22Rv1 (cell line): ENCODE measurements around the gene PRELID2.

ENCODE experiments used
- H3K27ac ChIP-seq: fragments of 450-650 bp; 2 replicates; pipeline ENCODE4 v1.5.1; 2017
- ZFX ChIP-seq: fragments of 450-650 bp; IDR thresholded peaks from 2 replicates; pipeline ENCODE4 v1.6.1; 2017; ENCODE audit warnings: antibody characterized with exemption, borderline replicate concordance
- TF ChIP-seq, protein P1 (sequence below): fragments of 450-650 bp; IDR thresholded peaks from 2 replicates; pipeline ENCODE4 v1.5.1; 2017; ENCODE audit warnings: mild to moderate bottlenecking

The PRELID2 gene

GRCh38 chr5:145853781-145854376 is 18.7 kb upstream of the PRELID2 start:
- H3K27ac ChIP-seq = no peak overlapping the region
- no peak for TF ChIP-seq ZFX
- TF ChIP-seq, protein P1, sequence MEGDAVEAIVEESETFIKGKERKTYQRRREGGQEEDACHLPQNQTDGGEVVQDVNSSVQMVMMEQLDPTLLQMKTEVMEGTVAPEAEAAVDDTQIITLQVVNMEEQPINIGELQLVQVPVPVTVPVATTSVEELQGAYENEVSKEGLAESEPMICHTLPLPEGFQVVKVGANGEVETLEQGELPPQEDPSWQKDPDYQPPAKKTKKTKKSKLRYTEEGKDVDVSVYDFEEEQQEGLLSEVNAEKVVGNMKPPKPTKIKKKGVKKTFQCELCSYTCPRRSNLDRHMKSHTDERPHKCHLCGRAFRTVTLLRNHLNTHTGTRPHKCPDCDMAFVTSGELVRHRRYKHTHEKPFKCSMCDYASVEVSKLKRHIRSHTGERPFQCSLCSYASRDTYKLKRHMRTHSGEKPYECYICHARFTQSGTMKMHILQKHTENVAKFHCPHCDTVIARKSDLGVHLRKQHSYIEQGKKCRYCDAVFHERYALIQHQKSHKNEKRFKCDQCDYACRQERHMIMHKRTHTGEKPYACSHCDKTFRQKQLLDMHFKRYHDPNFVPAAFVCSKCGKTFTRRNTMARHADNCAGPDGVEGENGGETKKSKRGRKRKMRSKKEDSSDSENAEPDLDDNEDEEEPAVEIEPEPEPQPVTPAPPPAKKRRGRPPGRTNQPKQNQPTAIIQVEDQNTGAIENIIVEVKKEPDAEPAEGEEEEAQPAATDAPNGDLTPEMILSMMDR = no peak

DNA sequence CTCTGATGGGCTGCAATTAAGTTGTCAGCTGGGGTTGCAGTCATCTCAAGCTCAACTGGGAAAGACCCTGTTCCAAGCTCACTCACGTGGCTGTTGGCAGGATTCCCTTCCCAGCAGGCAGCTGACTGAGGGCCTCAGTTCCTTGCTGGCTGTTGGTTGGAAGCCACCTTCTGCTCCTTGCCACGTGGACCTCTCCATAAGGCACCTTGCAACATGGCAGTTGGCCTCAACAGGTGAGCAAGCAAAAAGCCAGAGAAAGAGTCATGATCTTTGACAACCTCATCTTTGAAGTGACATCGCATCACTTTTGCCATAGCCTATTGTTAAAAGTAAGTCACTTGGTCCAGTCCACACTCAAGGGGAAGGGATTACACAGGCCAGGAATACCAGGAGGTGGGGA is 17.8 kb upstream of the PRELID2 start:
- TF ChIP-seq, protein P1 = no peak
- H3K27ac ChIP-seq = no peak overlapping the region

- TF ChIP-seq, protein P1 = no peak
- TF ChIP-seq ZFX = no peak
- H3K27ac ChIP-seq = no peak overlapping the region
Observed at GRCh38 chr5:145848854-145849253, 13.7 kb upstream of the PRELID2 start.

- no peak overlapping the region for H3K27ac ChIP-seq
- no peak for TF ChIP-seq ZFX
- TF ChIP-seq, protein P1 = no peak
Observed at GRCh38 chr5:145847499-145848497, 12.7 kb upstream of the PRELID2 start.

- TF ChIP-seq, protein P1 = no peak
- TF ChIP-seq ZFX = no peak
- no peak overlapping the region for H3K27ac ChIP-seq
Observed at GRCh38 chr5:145846081-145846480, 10.9 kb upstream of the PRELID2 start.

GRCh38 chr5:145841299-145841698 is 6.2 kb upstream of the PRELID2 start:
- no peak overlapping the region for H3K27ac ChIP-seq
- no peak for TF ChIP-seq ZFX
- TF ChIP-seq, protein P1 = no peak
